K562 (cell line): ENCODE results near the gene HDAC9. TPM values are rescaled to one million over a fixed set of nuclear protein-coding genes. Genes with fewer than 3 reads are reported as not detected.

Experiments used
- ATAC-seq: fragments of 200-7000 bp; cut with Tn5 transposase; 3 replicates; pipeline ENCODE4 v1.9.1; 2020; ENCODE audit warnings: moderate library complexity
- BruUV-seq: library from RNA; stranded (reverse); fragments of 400-500 nt; replicated peaks from 2 replicates; lab custom pipeline; 2021; lab: Mats Ljungman, UMichigan
- CTCF ChIA-PET: fragments of 300-600 bp; formaldehyde crosslinking; extraction: SDS; loops from one replicate; lab custom pipeline; 2021; ENCODE audit warnings: low intra/inter-chr PET ratio; lab: Yijun Ruan, JAX
- POLR2A ChIA-PET: fragments of 300-600, 350-650 bp; sonication (Branson Sonifier 250); formaldehyde crosslinking; extraction: SDS; loops from one replicate; lab custom pipeline; 2021; ENCODE audit warnings: antibody characterized with exemption, inconsistent platforms; lab: Yijun Ruan, JAX
- DNase-seq, 4 experiments: peaks; one replicate each; pipeline versions ENCODE4 v3.0.0 to v3.0.0-alpha.2; 2011 to 2018; ENCODE audit warnings: low spot score in 3 of 4, mixed read lengths in 3 of 4; ENCODE audit errors: extremely low read depth in 1 of 4
- FAIRE-seq: peaks from 2 replicates; lab custom pipeline; 2011; peaks lifted over from hg19 to GRCh38; lab: Jason Lieb, UNC
- H2AFZ ChIP-seq: 2 replicates; pipeline ENCODE4 v1.6.0; 2011; ENCODE audit warnings: low read depth, low read length, control low read depth, inconsistent platforms
- H3K27ac ChIP-seq: fragments of 200-600 bp; 3 replicates; pipeline ENCODE4 v1.8.0; 2011; ENCODE audit warnings: low read depth, mild to moderate bottlenecking, control low read depth, inconsistent platforms, low read length, moderate library complexity, mixed read lengths; ENCODE audit errors: extremely low read depth
- H3K27me3 ChIP-seq, 2 experiments: fragments of 300-600 bp in 1 of 2; 2 replicates in 1 of 2; 3 replicates in 1 of 2; pipeline versions ENCODE4 v1.6.0 to v1.8.0; 2011; ENCODE audit warnings: inconsistent platforms in 2 of 2, low read length in 2 of 2, mild to moderate bottlenecking in 1 of 2, mixed read lengths in 1 of 2, moderate library complexity in 1 of 2; ENCODE audit not compliant: control insufficient read depth in 2 of 2, insufficient read depth in 2 of 2
- H3K36me3 ChIP-seq: fragments of 300-600 bp; 3 replicates; pipeline ENCODE4 v1.8.0; 2011; ENCODE audit warnings: mild to moderate bottlenecking, low read length, inconsistent platforms; ENCODE audit not compliant: control insufficient read depth, insufficient read depth
- H3K4me1 ChIP-seq, 2 experiments: fragments of 200-600 bp in 1 of 2; replicated peaks in 1 of 2; 2 replicates in 1 of 2; 3 replicates in 1 of 2; pipeline versions ENCODE4 v1.5.1 to v1.8.0; 2011; ENCODE audit warnings: inconsistent platforms in 2 of 2, low read length in 2 of 2, mild to moderate bottlenecking in 1 of 2, mixed read lengths in 1 of 2, moderate library complexity in 1 of 2; ENCODE audit not compliant: control insufficient read depth in 2 of 2, insufficient read depth in 2 of 2
- H3K4me2 ChIP-seq: 2 replicates; pipeline ENCODE4 v1.6.1; 2011; ENCODE audit warnings: low read length, control low read depth, inconsistent platforms, mixed read lengths; ENCODE audit not compliant: insufficient read depth
- H3K4me3 ChIP-seq: fragments of 200-600 bp; sonication (generic), shearing (Covaris generic); 2 replicates; pipeline ENCODE4 v1.5.1; 2016; ENCODE audit warnings: control low read depth, inconsistent platforms
- H3K79me2 ChIP-seq: fragments of 200-600 bp; 3 replicates; pipeline ENCODE4 v1.8.0; 2011; ENCODE audit warnings: low read length, inconsistent platforms; ENCODE audit not compliant: control insufficient read depth, insufficient read depth
- H3K9ac ChIP-seq, 2 experiments: 2 replicates each; pipeline versions ENCODE4 v1.6.0 to v1.6.1; 2011; ENCODE audit warnings: low read depth in 2 of 2, low read length in 2 of 2, control low read depth in 1 of 2, inconsistent platforms in 1 of 2, mild to moderate bottlenecking in 1 of 2, mixed read lengths in 1 of 2; ENCODE audit not compliant: insufficient read depth in 1 of 2
- H3K9me1 ChIP-seq: one replicate; pipeline ENCODE4 v1.6.0; 2011; ENCODE audit warnings: inconsistent platforms, mild to moderate bottlenecking, low read length, moderate library complexity; ENCODE audit not compliant: control insufficient read depth, insufficient read depth
- H3K9me3 ChIP-seq: replicated peaks from 2 replicates; pipeline ENCODE4 v1.5.1; 2011; ENCODE audit warnings: low read depth, low read length, inconsistent platforms; ENCODE audit not compliant: control insufficient read depth, insufficient read depth
- H4K20me1 ChIP-seq: replicated peaks from 2 replicates; pipeline ENCODE4 v1.6.1; 2011; ENCODE audit warnings: low read length, inconsistent platforms, mixed read lengths; ENCODE audit not compliant: control insufficient read depth, insufficient read depth
- BCL6 ChIP-seq: fragments of 250-450 bp; sonication (Bioruptor Pico); IDR thresholded peaks from 2 replicates; pipeline ENCODE4 v1.4.0; 2020
- MYC ChIP-seq, 2 experiments: fragments of 250-450 bp in 1 of 2; sonication (Bioruptor Pico) in 1 of 2; IDR thresholded peaks; 2 replicates each; pipeline versions ENCODE4 v1.5.1 to v1.6.1; 2012 to 2021; ENCODE audit warnings: low read depth in 2 of 2, borderline replicate concordance in 1 of 2, improper control_type of control experiment in 1 of 2, low read length in 1 of 2, mild to moderate bottlenecking in 1 of 2, moderate library complexity in 1 of 2
- NCOA4 ChIP-seq: fragments of 450-650 bp; IDR thresholded peaks from 2 replicates; pipeline ENCODE4 v1.6.1; 2018; ENCODE audit warnings: mild to moderate bottlenecking; ENCODE audit not compliant: partially characterized antibody
- PCBP2 ChIP-seq: fragments of 200-400 bp; formaldehyde crosslinking; IDR thresholded peaks from 2 replicates; pipeline ENCODE4 v1.6.1; 2018; ENCODE audit warnings: low read length, low read depth, mild to moderate bottlenecking, moderate library complexity; ENCODE audit not compliant: poor library complexity, severe bottlenecking
- TAF9B ChIP-seq: fragments of 450-650 bp; IDR thresholded peaks from 2 replicates; pipeline ENCODE4 v1.6.1; 2018; ENCODE audit warnings: mild to moderate bottlenecking; ENCODE audit not compliant: partially characterized antibody
- YBX1 ChIP-seq: fragments of 450-650 bp; IDR thresholded peaks from 2 replicates; pipeline ENCODE4 v1.7.1; 2016; ENCODE audit warnings: mild to moderate bottlenecking
- YY1 ChIP-seq, 3 experiments: IDR thresholded peaks; 2 replicates each; pipeline ENCODE4 v1.6.1; 2011; ENCODE audit warnings: low read length in 2 of 3, mild to moderate bottlenecking in 2 of 3, moderate library complexity in 2 of 3, borderline replicate concordance in 1 of 3, control low read depth in 1 of 3, low read depth in 1 of 3; ENCODE audit not compliant: insufficient read depth in 3 of 3, insufficient replicate concordance in 2 of 3, control insufficient read depth in 1 of 3, insufficient read length in 1 of 3; ENCODE audit errors: extremely low read depth in 1 of 3
- WGBS: fragments of 100-300 bp; shearing (Covaris generic); methylation state at CpG from one replicate; pipeline ENCODE4 v1.1.6; 2016; ENCODE audit warnings: low coverage, mixed read lengths; ENCODE audit not compliant: insufficient coverage; ENCODE audit errors: missing lambda C conversion rate; 5-methylcytosine and 5-hydroxymethylcytosine counted together
- in situ Hi-C: fragments of 300-500 bp; cut with MboI; formaldehyde crosslinking; loops from 4 replicates; pipeline ENCODE4 v1.15.0; 2018; ENCODE audit warnings: inconsistent platforms, mixed read lengths
- intact Hi-C: fragments of 100-400 bp; cut with micrococcal nuclease; formaldehyde crosslinking; loops from 2 replicates; pipeline ENCODE4 v1.14.2; 2022
- polyA plus RNA-seq, 8 experiments: library from polyadenylated mRNA; depleted of rRNA in 4 of 8; stranded (reverse) in 5 of 8; unstranded in 3 of 8; fragments of >200 nt; fragmentation: Nextera tagmentation in 2 of 8; fragmentation: Illumina TruSeq in 1 of 8; extraction: Ambion mirVana in 2 of 8; extraction: Trizol in 1 of 8; gene quantifications; 2 replicates each; pipeline versions ENCODE4 v1.2.1 to v1.2.3, GENCODE V29; 2011 to 2014; ENCODE audit warnings: inconsistent platforms in 1 of 8, missing spikeins in 1 of 8
- total RNA-seq, 7 experiments: library from RNA; depleted of rRNA in 6 of 7; stranded (reverse); fragments of >200 nt in 6 of 7; fragmentation: Illumina TruSeq in 2 of 7; extraction: Trizol in 2 of 7; gene quantifications; 2 replicates each; pipeline versions ENCODE4 v1.2.1 to v1.2.3, GENCODE V29; 2011 to 2021; ENCODE audit warnings: low replicate concordance in 1 of 7

HDAC9 gene
- total and polyA plus RNA-seq, 9 of the 15 experiments (the other 6 are each of a cell fraction or from before 2014, with no cell fraction given): 0.08 to 0.91 (median 0.33) TPM

GRCh38 chr7:18550574-18550973 is 55.0 kb downstream of the HDAC9 start:
- no peak overlapping the region for H3K9ac ChIP-seq
- no peak overlapping the region for H3K4me3 ChIP-seq
- in situ Hi-C loops (no loop called here), intact Hi-C loops (no loop called here)
- H3K27ac ChIP-seq: no peak overlapping the region
- no peaks in the 10 kb centered on the region for H3K9me1 ChIP-seq
- H3K79me2 ChIP-seq: no peaks in the 10 kb centered on the region
- no peaks in the 10 kb centered on the region for H3K4me1 ChIP-seq
- no peaks in the 10 kb centered on the region for H3K27me3 ChIP-seq
- DNase-seq: no peak
- H3K9me3 ChIP-seq: no peaks in the 10 kb centered on the region
- ATAC-seq: no peak
- no TSS peak for BruUV-seq
- no peaks in the 10 kb centered on the region for H3K36me3 ChIP-seq
- no peak for TF ChIP-seq NCOA4
- TF ChIP-seq BCL6: no peak
- TF ChIP-seq MYC (IDR thresholded peaks at IDR 0.05; ENCODE audit: low read depth, low read length): no peak
- TF ChIP-seq MYC (CRISPR knock-in tag; IDR thresholded peaks at IDR 0.05; ENCODE audit: borderline replicate concordance, low read depth): no peak
- no peak for TF ChIP-seq YY1 (IDR thresholded peaks at IDR 0.05; ENCODE audit: borderline replicate concordance in 1 of 3, control insufficient read depth in 1 of 3, extremely low read depth in 1 of 3, insufficient read depth in 3 of 3, insufficient read length in 1 of 3, insufficient replicate concordance in 2 of 3, low read depth in 1 of 3, low read length in 2 of 3)
- no peaks in the 10 kb centered on the region for H4K20me1 ChIP-seq
- no peak overlapping the region for H3K4me2 ChIP-seq
- FAIRE-seq: no peak
- ChIA-PET CTCF (no interaction called here), POLR2A (no interaction called here)
- WGBS: 0% methylated on average over 1 of the region's 1 CpG
- no peak overlapping the region for H2AFZ ChIP-seq

DNA sequence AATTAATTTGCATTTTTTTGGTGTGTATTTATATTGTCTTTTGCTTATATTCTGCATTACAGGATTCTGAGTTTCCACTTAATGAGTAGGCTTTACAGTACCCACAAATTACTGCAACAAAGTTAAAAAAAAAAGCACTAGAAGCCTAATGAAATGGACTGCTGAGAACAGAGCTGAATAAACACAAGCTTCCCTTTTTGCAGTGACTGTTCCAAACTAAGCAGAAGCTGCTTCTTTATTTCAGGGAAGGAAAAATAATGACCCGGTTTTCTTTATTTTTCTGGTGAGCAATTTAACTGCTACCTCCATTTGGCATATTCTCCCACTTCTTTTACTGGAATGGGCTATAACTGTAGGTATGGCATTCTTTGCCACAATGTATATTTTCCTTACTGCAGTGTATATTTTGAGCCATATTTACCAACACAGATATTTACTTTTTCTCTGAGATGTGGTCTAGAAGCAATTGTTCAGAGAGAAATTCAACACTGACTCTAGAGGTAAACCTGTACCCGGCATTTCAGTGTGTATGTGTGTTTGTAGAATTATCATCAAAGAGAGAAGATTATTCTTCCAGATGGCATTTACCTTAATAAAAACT is 56.9 kb downstream of the HDAC9 start:
- no peak for ATAC-seq
- WGBS: 0% methylated on average over 2 of the region's 2 CpGs
- Histone ChIP-seq H3K27me3 (no peaks in the 10 kb centered on the region), H3K4me3 (no peak overlapping the region), H3K36me3 (no peaks in the 10 kb centered on the region), H3K9ac (no peak overlapping the region), H3K27ac (no peak overlapping the region), H4K20me1 (no peaks in the 10 kb centered on the region), H3K4me2 (no peak overlapping the region), H3K4me1 (no peaks in the 10 kb centered on the region), H3K9me1 (no peaks in the 10 kb centered on the region), H3K9me3 (no peaks in the 10 kb centered on the region), H2AFZ (no peak overlapping the region), H3K79me2 (no peaks in the 10 kb centered on the region)
- FAIRE-seq: no peak
- ChIA-PET POLR2A (no interaction called here), CTCF (no interaction called here)
- BruUV-seq: no TSS peak
- DNase-seq: no peak
- no peak for TF ChIP-seq PCBP2
- TF ChIP-seq YBX1: no peak
- TF ChIP-seq TAF9B: no peak
- intact Hi-C loops (no loop called here), in situ Hi-C loops (no loop called here)
